Activated effector memory CD4-positive, alpha-beta T cell treated with Interleukin-2 at 50 U/mL for 16 hours (primary cell): ENCODE data around the gene NOTCH2NLA.

Experiments used
- DNase-seq: peaks from one replicate; pipeline ENCODE4 v3.0.0-alpha.2; 2020

Gene NOTCH2NLA

GRCh38 chr1:146144465-146144864 lies 84.4 kb downstream of the NOTCH2NLA start, which contains the start of gene NBPF10:
Gene NBPF10 (minus strand): TSS chr1:146144804. CDS start chr1:146144769, 35 bp downstream.
- DNase-seq, result peak; percentile 0
